H1 (cell line): Measurements from ENCODE around the gene OPRD1. TPM values are rescaled to one million over a fixed set of nuclear protein-coding genes. Genes with fewer than 3 reads are reported as not detected.

Experiments used
- CTCF ChIA-PET: fragments of 300-600 bp; sonication (Branson Sonifier 250); formaldehyde crosslinking; loops from one replicate; lab custom pipeline; 2021; ENCODE audit not compliant: partially characterized antibody; lab: Charles Lee
- POLR2A ChIA-PET: fragments of 300-600 bp; sonication (Branson Sonifier 250); formaldehyde crosslinking; loops from one replicate; lab custom pipeline; 2021; ENCODE audit warnings: inconsistent platforms; ENCODE audit not compliant: partially characterized antibody; lab: Charles Lee
- DNase-seq, 2 experiments: peaks; one replicate each; pipeline versions ENCODE4 v3.0.0 to v3.0.0-alpha.2; 2010 to 2022; ENCODE audit warnings: low spot score in 2 of 2, low read depth in 1 of 2, mixed read lengths in 1 of 2
- FAIRE-seq: peaks from 2 replicates; lab custom pipeline; 2011; peaks lifted over from hg19 to GRCh38; lab: Jason Lieb, UNC
- H2AFZ ChIP-seq: 2 replicates; pipeline ENCODE4 v1.8.1; 2012; ENCODE audit warnings: low read length, inconsistent platforms
- H2AK5ac ChIP-seq: 2 replicates; pipeline ENCODE4 v1.6.1; 2013; ENCODE audit warnings: low read depth, low read length
- H2BK120ac ChIP-seq: replicated peaks from 2 replicates; pipeline ENCODE3; 2013; ENCODE audit warnings: low read depth, low read length, inconsistent platforms
- H2BK12ac ChIP-seq: 2 replicates; pipeline ENCODE4 v1.6.1; 2013; ENCODE audit warnings: low read depth, low read length
- H2BK15ac ChIP-seq: 2 replicates; pipeline ENCODE4 v1.6.1; 2013; ENCODE audit warnings: low read length
- H2BK20ac ChIP-seq: 2 replicates; pipeline ENCODE4 v1.6.1; 2013; ENCODE audit warnings: low read length
- H2BK5ac ChIP-seq: 2 replicates; pipeline ENCODE4 v1.6.1; 2013; ENCODE audit warnings: low read depth, low read length
- H3K14ac ChIP-seq: 2 replicates; pipeline ENCODE4 v1.6.1; 2013; ENCODE audit warnings: inconsistent platforms; ENCODE audit not compliant: insufficient read length
- H3K18ac ChIP-seq: 2 replicates; pipeline ENCODE4 v1.6.1; 2013; ENCODE audit warnings: low read length; ENCODE audit errors: extremely low read depth
- H3K23ac ChIP-seq: 2 replicates; pipeline ENCODE4 v1.6.1; 2013; ENCODE audit warnings: inconsistent platforms; ENCODE audit not compliant: insufficient read length
- H3K23me2 ChIP-seq: 2 replicates; pipeline ENCODE4 v1.6.1; 2013; ENCODE audit warnings: low read depth, low read length
- H3K27ac ChIP-seq: 2 replicates; pipeline ENCODE4 v1.6.1; 2011; ENCODE audit warnings: low read depth, low read length, inconsistent platforms
- H3K27me3 ChIP-seq, 4 experiments: replicated peaks in 1 of 4; 1 replicate in 1 of 4; 2 replicates in 3 of 4; pipeline versions ENCODE4 v1.6.1 to v1.8.1; 2011 to 2013; ENCODE audit warnings: low read length in 3 of 4, mild to moderate bottlenecking in 3 of 4, inconsistent platforms in 2 of 4, mixed read lengths in 2 of 4, moderate library complexity in 1 of 4; ENCODE audit not compliant: control insufficient read depth in 3 of 4, insufficient read depth in 3 of 4; ENCODE audit errors: extremely low read depth in 1 of 4
- H3K36me3 ChIP-seq, 4 experiments: 2 replicates each; pipeline versions ENCODE4 v1.6.1 to v1.8.1; 2011 to 2013; ENCODE audit warnings: mild to moderate bottlenecking in 4 of 4, low read length in 3 of 4, moderate library complexity in 2 of 4, control low read depth in 1 of 4, inconsistent platforms in 1 of 4; ENCODE audit not compliant: insufficient read depth in 4 of 4, control insufficient read depth in 2 of 4
- H3K4ac ChIP-seq: replicated peaks from 2 replicates; pipeline ENCODE3; 2013; ENCODE audit warnings: low read length, low read depth, mixed read lengths, inconsistent platforms; ENCODE audit not compliant: insufficient read length
- H3K4me1 ChIP-seq, 4 experiments: replicated peaks in 1 of 4; 1 replicate in 1 of 4; 2 replicates in 3 of 4; pipeline versions ENCODE4 v1.6.1 to v1.8.1; 2011 to 2013; ENCODE audit warnings: low read length in 3 of 4, inconsistent platforms in 2 of 4, mixed read lengths in 1 of 4; ENCODE audit not compliant: insufficient read depth in 4 of 4, control insufficient read depth in 3 of 4
- H3K4me2 ChIP-seq, 2 experiments: 2 replicates each; pipeline versions ENCODE4 v1.6.1 to v1.8.1; 2011 to 2013; ENCODE audit warnings: low read depth in 2 of 2, low read length in 2 of 2, control low read depth in 1 of 2, inconsistent platforms in 1 of 2, mild to moderate bottlenecking in 1 of 2; ENCODE audit not compliant: insufficient read depth in 1 of 2
- H3K4me3 ChIP-seq, 4 experiments: fragments of 200-600, 300-600 bp in 1 of 4; sonication (generic), shearing (Covaris generic), sonication (Bioruptor Twin) in 1 of 4; 2 replicates each; pipeline versions ENCODE4 v1.5.1 to v1.8.1; 2011 to 2016; ENCODE audit warnings: low read length in 4 of 4, low read depth in 3 of 4, control low read depth in 2 of 4, inconsistent platforms in 2 of 4, mild to moderate bottlenecking in 2 of 4, mixed read lengths in 1 of 4, moderate library complexity in 1 of 4; ENCODE audit not compliant: insufficient read depth in 2 of 4; ENCODE audit errors: extremely low read depth in 1 of 4
- H3K56ac ChIP-seq: replicated peaks from 2 replicates; pipeline ENCODE3; 2013; ENCODE audit warnings: low read depth, mild to moderate bottlenecking, mixed read lengths, low read length, inconsistent platforms; ENCODE audit not compliant: insufficient read length
- H3K79me1 ChIP-seq: 2 replicates; pipeline ENCODE4 v1.6.1; 2013; ENCODE audit warnings: low read depth, low read length, control low read depth
- H3K79me2 ChIP-seq, 2 experiments: 2 replicates each; pipeline versions ENCODE4 v1.6.1 to v1.8.1; 2012 to 2013; ENCODE audit warnings: low read length in 2 of 2, mild to moderate bottlenecking in 2 of 2, inconsistent platforms in 1 of 2; ENCODE audit not compliant: insufficient read depth in 2 of 2, control insufficient read depth in 1 of 2
- H3K9ac ChIP-seq, 4 experiments: replicated peaks in 1 of 4; 1 replicate in 1 of 4; 2 replicates in 3 of 4; pipeline versions ENCODE4 v1.6.1 to v1.8.1; 2011 to 2013; ENCODE audit warnings: low read depth in 3 of 4, low read length in 3 of 4, control low read depth in 2 of 4, mild to moderate bottlenecking in 2 of 4, moderate library complexity in 2 of 4, inconsistent platforms in 1 of 4; ENCODE audit errors: extremely low read depth in 1 of 4
- H3K9me3 ChIP-seq, 2 experiments: 2 replicates each; pipeline versions ENCODE4 v1.6.1 to v1.8.1; 2012 to 2013; ENCODE audit warnings: mild to moderate bottlenecking in 2 of 2, moderate library complexity in 2 of 2, control low read depth in 1 of 2, inconsistent platforms in 1 of 2, low read depth in 1 of 2, low read length in 1 of 2, mixed read lengths in 1 of 2; ENCODE audit not compliant: insufficient read depth in 2 of 2
- H4K20me1 ChIP-seq, 2 experiments: replicated peaks in 1 of 2; 2 replicates each; pipeline versions ENCODE3 to v1.8.1; 2011 to 2013; ENCODE audit warnings: inconsistent platforms in 2 of 2, low read length in 2 of 2, mild to moderate bottlenecking in 1 of 2; ENCODE audit not compliant: insufficient read depth in 2 of 2, control insufficient read depth in 1 of 2
- H4K5ac ChIP-seq: 2 replicates; pipeline ENCODE4 v1.6.1; 2013; ENCODE audit warnings: low read length, low read depth, mixed read lengths, inconsistent platforms; ENCODE audit not compliant: insufficient read length
- H4K8ac ChIP-seq: 2 replicates; pipeline ENCODE4 v1.8.0; 2013; ENCODE audit warnings: mild to moderate bottlenecking, moderate library complexity, low read length, inconsistent platforms; ENCODE audit not compliant: insufficient read depth; ENCODE audit errors: extremely low read depth
- H4K91ac ChIP-seq: replicated peaks from 2 replicates; pipeline ENCODE3; 2013; ENCODE audit warnings: low read length, mixed read lengths, inconsistent platforms; ENCODE audit not compliant: insufficient read length
- ASH2L ChIP-seq: fragments of 200-600, 300-600 bp; sonication (generic); IDR thresholded peaks from one replicate; pipeline ENCODE4 v1.7.1; 2017; ENCODE audit warnings: low read length
- BACH1 ChIP-seq: IDR thresholded peaks from 2 replicates; pipeline ENCODE4 v1.6.1; 2012; ENCODE audit warnings: low read length, improper control_type of control experiment
- CTBP2 ChIP-seq: IDR thresholded peaks from 2 replicates; pipeline ENCODE4 v1.7.0; 2011; ENCODE audit warnings: borderline replicate concordance, mild to moderate bottlenecking, moderate library complexity, mixed read lengths, low read length; ENCODE audit not compliant: insufficient read depth, insufficient read length
- HDAC6 ChIP-seq: IDR thresholded peaks from one replicate; pipeline ENCODE4 v1.7.1; 2012; ENCODE audit warnings: low read depth, mild to moderate bottlenecking, inconsistent platforms, low read length, moderate library complexity
- KDM1A ChIP-seq: fragments of 200-600, 300-600 bp; sonication (generic); IDR thresholded peaks from 2 replicates; pipeline ENCODE4 v1.7.1; 2016; ENCODE audit warnings: mild to moderate bottlenecking, low read length, borderline replicate concordance
- MAFK ChIP-seq: IDR thresholded peaks from 2 replicates; pipeline ENCODE4 v1.6.1; 2012; ENCODE audit warnings: low read depth, mild to moderate bottlenecking, improper control_type of control experiment, low read length
- POLR2AphosphoS5 ChIP-seq: IDR thresholded peaks from 2 replicates; pipeline ENCODE4 v1.6.1; 2011; ENCODE audit warnings: low read depth, low read length
- SAP30 ChIP-seq: fragments of 300-600 bp; sonication (generic); IDR thresholded peaks from 2 replicates; pipeline ENCODE4 v1.7.1; 2012; ENCODE audit warnings: low read length, moderate library complexity, mild to moderate bottlenecking, inconsistent platforms; ENCODE audit not compliant: insufficient read depth, insufficient replicate concordance
- SUZ12 ChIP-seq: fragments of 200-600 bp; sonication (generic); IDR thresholded peaks from 2 replicates; pipeline ENCODE4 v1.6.1; 2012; ENCODE audit warnings: mild to moderate bottlenecking, inconsistent platforms, low read length, moderate library complexity, mixed read lengths
- TCF12 ChIP-seq: IDR thresholded peaks from 2 replicates; pipeline ENCODE4 v1.6.1; 2011; ENCODE audit warnings: low read depth, mild to moderate bottlenecking, low read length
- polyA plus RNA-seq, 7 experiments: library from polyadenylated mRNA; depleted of rRNA in 3 of 7; stranded (reverse) in 5 of 7; unstranded in 2 of 7; fragments of >200 nt in 5 of 7; fragments of 200-250 nt in 2 of 7; gene quantifications; 1 replicate in 5 of 7; 2 replicates in 1 of 7; 4 replicates in 1 of 7; pipeline versions ENCODE4 v1.2.1 to v1.2.3, GENCODE V29; 2011 to 2013; ENCODE audit warnings: missing spikeins in 2 of 7, mixed read lengths in 2 of 7
- total RNA-seq: library from RNA; stranded (reverse); fragmentation: NEBNext Ultra II Directional; extraction: Animal tissue kit (Norgen Biotek cat#: 25700); gene quantifications from 2 replicates; pipeline ENCODE4 v1.2.1, GENCODE V29; 2021
- TF ChIP-seq, protein P1 (sequence below): IDR thresholded peaks from 2 replicates; pipeline ENCODE4 v1.6.1; 2011; ENCODE audit warnings: low read depth, mild to moderate bottlenecking, low read length; ENCODE audit not compliant: insufficient read depth
- TF ChIP-seq, protein P2 (sequence below): IDR thresholded peaks from 2 replicates; pipeline ENCODE4 v1.6.1; 2012; ENCODE audit warnings: inconsistent platforms

Gene OPRD1
- total and polyA plus RNA-seq, 2 of the 8 experiments (the other 6 are each of a cell fraction or from before 2014, with no cell fraction given): 2.6 to 3.7 TPM

DNA sequence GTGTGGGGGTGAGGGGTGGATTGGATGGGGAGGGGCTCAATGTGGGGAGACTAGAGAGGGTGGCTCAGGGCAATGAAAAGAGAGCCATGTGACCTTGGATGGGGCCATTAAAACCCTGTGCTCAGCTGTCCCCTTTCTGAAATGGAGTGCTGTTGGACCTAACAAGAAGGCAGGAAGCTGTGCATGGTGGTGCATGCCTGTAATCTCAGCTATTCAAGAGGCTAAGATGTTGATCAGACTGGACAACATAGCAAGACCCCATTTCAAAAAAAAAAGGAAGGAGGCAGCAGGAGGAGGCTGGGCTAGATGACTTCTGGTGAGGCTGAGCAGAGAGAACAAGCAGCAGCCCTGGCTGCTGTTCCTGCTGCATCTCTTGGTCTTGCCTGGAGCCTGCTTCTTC lies 7.0 kb downstream of the OPRD1 start:
- CTCF ChIA-PET: interaction anchor here (0.8 to 2.1 kb wide), 3 partner anchors 23 to 41 kb away, joined by 3 to 10 read pairs (median 3); no protein-coding TSS in a partner anchor
- Histone ChIP-seq H2BK20ac (no peak overlapping the region), H2BK12ac (no peak overlapping the region), H4K8ac (no peak overlapping the region), H3K79me1 (no peaks in the 10 kb centered on the region), H4K5ac (no peak overlapping the region), H3K9ac (no peak overlapping the region), H3K36me3 (no peaks in the 10 kb centered on the region), H3K4me2 (no peak overlapping the region), H2AFZ (no peak overlapping the region), H3K4ac (no peak overlapping the region), H3K23me2 (no peaks in the 10 kb centered on the region), H3K4me3 (no peak overlapping the region), H3K14ac (no peak overlapping the region), H3K27me3 (peaks cover 0 to 4% (median 0%) of the 10 kb centered on the region in 4 experiments; a peak in 2 of 7 replicates), H3K27ac (no peak overlapping the region), H3K23ac (no peak overlapping the region), H2BK120ac (no peak overlapping the region), H2BK5ac (no peak overlapping the region), H3K18ac (no peak overlapping the region), H3K56ac (no peak overlapping the region), H3K4me1 (peaks cover 0 to 6% (median 1%) of the 10 kb centered on the region in 4 experiments; a peak in 1 of 7 replicates), H2BK15ac (0 out of 2 replicates have a peak overlapping the region, but pooled peaks have one; percentile 46), H3K79me2 (no peaks in the 10 kb centered on the region; a peak in 1 of 4 replicates), H2AK5ac (no peak overlapping the region), H3K9me3 (no peaks in the 10 kb centered on the region), H4K20me1 (peaks cover 0 to 3% of the 10 kb centered on the region in 2 experiments), H4K91ac (no peak overlapping the region)
- POLR2A ChIA-PET: interaction anchor here (0.9 kb wide), 1 partner anchor 10 kb away, joined by 3 read pairs; no protein-coding TSS in a partner anchor
- FAIRE-seq (no peak), DNase-seq (no peak)
- no peak for TF ChIP-seq HDAC6
- no peak for TF ChIP-seq TCF12
- no peak for TF ChIP-seq MAFK
- TF ChIP-seq KDM1A: no peak
- no peak for TF ChIP-seq BACH1
- no peak for TF ChIP-seq SUZ12
- TF ChIP-seq, protein P1, sequence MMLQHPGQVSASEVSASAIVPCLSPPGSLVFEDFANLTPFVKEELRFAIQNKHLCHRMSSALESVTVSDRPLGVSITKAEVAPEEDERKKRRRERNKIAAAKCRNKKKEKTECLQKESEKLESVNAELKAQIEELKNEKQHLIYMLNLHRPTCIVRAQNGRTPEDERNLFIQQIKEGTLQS: no peak
- no peak for TF ChIP-seq SAP30
- TF ChIP-seq POLR2AphosphoS5: no peak
- TF ChIP-seq, protein P2, sequence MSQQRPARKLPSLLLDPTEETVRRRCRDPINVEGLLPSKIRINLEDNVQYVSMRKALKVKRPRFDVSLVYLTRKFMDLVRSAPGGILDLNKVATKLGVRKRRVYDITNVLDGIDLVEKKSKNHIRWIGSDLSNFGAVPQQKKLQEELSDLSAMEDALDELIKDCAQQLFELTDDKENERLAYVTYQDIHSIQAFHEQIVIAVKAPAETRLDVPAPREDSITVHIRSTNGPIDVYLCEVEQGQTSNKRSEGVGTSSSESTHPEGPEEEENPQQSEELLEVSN: no peak
- no peak for TF ChIP-seq CTBP2
- TF ChIP-seq ASH2L: no peak
